GM11168 (cell line): ENCODE measurements around the gene NBAS.

ENCODE experiments used
- in situ Hi-C: fragments of 300-500 bp; cut with MboI; formaldehyde crosslinking; loops from one replicate; pipeline ENCODE4 v1.12.0; 2022; ENCODE audit warnings: low sequenced_read_pairs; ENCODE audit not compliant: unreplicated experiment

NBAS gene

DNA sequence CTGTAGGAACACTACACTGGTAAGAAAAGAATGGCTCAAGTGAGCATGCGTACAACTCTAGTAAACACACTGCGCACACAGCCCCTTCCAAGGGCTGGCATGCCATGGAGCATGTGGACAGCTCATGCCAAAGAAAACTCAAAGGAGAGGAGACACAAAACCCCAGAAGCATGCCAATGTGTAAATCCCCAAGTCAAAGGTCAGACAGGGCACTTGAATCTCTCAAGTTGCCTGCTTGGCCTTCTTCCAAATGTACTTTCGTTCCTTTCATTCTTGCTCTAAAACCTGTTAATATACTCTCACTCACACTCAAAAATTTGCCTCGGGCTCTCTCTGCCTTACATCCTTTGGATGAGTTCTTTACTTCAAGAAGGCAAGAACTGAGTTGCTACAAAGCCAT lies 365.3 kb downstream of the NBAS start:
- in situ Hi-C loops: no loop called here

DNA sequence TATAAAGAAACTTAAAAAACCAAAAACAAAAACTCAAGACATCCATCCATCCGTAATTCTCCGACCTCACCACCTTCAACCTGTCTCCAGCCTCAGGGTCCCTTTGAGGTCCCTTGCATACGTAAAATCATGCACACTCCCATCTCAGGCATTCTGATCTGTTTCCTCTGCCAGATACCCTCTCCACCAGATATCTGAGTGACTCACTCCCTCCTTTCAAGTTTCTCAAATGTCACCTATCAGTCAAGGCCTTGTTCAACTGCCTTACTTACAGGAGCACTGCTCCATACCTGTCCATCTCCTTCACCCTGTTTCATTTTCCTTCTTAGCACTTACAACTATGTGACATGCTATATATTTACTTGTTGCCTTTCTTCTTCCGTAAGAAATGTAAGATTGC lies 369.3 kb downstream of the NBAS start:
- in situ Hi-C loops: no loop called here

DNA sequence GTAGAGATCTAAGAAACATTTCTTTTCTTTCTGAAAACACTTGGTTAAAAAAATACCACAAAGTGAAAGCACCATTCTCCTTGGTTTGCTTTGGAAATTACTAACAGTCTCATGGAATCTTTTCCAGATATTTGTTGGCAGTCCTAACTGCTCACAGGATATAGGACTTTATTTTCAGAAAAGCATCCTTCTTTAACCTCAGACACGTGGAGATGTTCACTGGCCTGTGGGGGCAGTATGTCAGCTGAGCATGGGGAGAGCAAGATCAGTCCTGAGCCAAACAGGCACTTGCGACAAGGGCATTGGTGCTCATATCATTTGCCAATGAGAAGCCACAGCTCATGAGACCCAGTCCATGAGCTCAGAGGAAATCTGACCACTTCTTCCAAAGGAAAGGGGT lies 371.9 kb downstream of the NBAS start:
- in situ Hi-C loops: no loop called here

DNA sequence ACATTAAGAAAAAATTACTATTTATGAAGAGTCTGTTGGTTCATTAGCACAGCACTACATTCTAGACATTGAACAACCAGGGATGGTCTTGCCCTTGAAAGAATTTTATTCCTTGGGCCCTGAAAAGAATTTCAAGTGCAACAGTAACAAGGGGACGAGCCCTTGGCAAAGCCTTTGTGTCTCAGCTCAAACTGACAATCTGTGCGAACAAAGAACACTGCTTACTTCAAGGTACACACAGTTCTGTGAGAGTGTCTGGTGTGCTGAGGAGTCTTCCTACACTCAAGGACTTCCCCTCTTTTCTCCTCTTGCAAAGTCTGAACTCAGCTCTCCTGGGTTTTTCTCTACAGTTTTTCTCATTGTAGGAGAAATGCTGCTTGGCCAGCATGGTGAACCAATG lies 373.4 kb downstream of the NBAS start:
- in situ Hi-C loops: no loop called here

DNA sequence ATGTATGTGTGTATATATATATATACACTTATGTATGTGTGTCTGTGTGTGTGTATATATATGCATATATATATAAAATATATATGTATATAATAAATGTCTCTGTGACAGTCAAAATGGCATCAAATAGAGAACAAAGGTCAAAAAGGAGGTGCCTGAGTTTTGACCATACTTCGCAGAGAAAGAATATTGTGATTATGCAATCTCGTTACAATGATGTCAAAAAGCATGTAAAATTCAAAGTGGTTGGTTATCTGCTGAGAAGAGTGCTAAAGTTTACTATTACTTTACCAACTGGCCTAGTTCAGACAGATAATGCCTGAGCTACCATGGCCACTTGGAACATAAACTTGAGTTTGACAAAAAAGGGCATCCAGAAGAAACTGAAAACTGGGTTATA lies 375.0 kb downstream of the NBAS start:
- in situ Hi-C loops: no loop called here

DNA sequence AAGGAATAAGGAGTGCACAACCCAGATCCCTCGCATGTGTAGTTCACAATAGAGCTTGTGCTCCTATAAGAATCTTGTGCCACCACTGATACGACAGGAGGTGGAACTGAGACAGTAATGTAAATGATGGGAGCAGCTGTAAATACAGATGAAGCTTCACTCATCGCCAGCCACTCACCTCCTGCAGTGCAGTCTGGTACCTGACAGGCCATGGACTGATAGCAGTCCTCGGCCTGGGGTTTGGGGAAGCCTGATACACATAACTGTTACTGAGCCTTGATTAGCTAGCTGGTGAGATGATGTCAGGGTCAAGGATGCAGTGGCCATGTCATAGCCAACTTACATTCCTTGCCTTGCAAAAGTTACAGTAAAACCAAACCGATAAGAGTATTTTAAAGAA lies 376.6 kb downstream of the NBAS start:
- in situ Hi-C loops: no loop called here

DNA sequence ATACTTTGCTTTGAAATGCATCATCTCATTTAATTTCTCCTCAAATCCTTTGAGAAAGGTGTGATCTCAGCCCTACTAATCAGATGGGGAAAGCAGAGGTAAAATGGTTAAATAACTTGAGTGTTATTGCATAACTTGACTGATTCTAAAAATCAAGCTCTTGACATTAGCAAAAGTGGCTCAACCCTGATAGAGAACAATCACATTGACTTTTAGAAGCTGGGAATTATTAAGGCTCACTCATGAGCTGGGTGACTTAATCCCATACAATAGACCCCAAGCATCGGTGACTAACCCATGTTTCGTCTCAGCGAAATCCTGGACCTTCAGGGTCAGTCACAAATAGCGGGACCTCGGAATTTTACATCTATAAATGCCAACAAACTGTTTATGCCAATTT lies 378.9 kb downstream of the NBAS start:
- in situ Hi-C loops: no loop called here

DNA sequence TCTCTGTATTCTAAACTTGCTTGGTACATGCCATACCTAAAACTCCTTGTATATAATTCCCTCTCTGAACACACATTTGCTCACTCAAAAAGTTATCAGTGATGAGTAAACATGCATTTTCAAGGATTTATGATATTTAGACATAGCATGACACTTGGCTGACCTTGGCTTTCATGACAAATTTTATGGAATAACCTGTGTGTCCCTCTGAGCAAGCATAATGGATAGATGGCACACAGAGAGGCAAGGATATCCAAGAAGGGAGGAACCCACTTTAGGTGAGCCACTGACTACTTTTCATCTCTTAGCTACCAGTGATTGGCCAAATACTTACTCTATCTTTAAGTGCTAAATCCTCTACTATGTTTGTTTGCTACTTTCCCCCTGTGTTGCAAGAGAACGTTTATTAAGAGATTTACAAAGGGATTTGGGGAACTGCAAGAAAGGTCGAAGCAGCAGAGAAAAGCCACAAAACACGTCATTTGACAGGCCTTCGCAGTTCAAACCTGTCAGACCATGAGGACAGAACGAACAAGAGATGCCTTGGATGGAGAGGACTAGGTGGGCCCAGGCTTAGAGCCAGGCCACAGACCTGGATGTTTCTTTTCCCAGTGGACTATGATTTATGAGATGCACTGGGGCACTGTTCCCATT lies 379.9 kb downstream of the NBAS start:
- in situ Hi-C loops: no loop called here

DNA sequence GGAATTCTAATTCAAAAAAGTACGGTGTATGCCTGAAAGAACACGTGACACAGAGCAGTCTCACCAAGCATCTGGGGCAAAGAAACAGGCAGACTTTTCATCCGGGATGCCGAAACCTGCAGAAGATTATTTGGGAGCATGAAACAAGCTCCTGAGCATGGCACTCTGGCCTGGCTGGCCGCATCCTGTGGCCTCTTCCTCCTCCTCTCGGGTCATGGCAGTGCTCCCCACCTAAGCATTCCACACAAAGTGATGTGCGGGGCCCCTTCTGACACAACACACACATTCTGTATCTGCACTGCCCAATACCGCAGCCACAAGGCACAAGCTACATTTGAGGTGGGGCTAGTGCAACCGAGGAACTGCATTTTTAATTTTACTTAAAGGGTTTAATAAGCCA lies 380.8 kb downstream of the NBAS start:
- in situ Hi-C loops: no loop called here

DNA sequence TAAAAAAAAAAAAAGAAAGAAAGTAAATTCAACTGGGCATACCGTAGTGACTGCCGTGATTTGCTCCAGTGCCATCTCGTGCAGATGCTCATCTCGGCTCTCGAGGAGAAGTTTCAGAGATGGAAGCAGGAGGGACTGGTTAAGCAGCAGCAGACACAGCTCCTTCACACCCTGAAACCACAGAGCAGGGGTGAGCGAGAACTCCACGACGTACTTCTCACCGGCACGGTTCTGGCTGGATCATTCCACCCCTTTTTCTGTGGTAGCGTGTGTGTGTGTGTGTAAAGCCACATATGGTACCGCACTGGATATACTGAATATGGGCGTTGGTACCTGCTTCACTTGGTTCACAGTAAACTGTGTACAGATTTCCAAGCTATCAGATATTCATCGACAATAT lies 382.2 kb downstream of the NBAS start:
- in situ Hi-C loops: no loop called here

DNA sequence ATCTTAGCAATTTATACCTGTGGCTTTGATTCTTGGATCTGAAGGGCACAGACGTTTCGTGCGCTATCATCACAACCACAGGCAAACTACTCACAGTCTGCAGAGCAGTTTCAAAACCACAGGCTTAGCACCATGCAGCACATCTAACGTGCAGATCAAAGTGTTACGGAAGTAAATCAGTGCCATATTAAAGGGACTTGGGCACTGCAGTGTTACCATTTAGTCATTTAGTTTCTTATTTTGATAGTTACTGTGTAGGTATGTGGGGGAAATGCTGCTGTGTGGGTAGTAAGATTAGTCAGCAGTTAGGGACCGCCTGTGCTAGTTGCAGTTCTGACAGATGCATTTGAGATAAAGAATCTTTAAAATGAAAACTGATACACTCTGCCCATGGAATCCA lies 384.0 kb downstream of the NBAS start:
- in situ Hi-C loops: no loop called here

DNA sequence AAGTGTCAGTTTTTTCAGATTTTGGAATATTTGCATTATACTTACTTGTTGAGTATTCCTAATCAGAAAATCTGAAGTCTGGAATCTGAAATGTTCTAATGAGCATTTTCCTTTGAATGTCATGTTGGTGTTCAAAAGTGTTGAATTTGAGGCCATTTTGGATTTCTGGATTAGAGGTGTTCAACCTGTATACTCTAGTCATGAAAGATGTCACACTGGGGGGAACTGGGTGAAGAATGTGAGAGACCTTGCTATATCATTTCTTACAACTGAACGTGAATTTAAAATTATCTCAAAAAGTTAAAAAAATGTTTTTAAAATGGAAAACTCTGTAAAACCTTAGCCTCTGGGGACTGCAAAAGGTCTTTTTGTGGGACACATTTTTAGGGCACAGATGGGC lies 384.5 kb downstream of the NBAS start:
- in situ Hi-C loops: no loop called here

DNA sequence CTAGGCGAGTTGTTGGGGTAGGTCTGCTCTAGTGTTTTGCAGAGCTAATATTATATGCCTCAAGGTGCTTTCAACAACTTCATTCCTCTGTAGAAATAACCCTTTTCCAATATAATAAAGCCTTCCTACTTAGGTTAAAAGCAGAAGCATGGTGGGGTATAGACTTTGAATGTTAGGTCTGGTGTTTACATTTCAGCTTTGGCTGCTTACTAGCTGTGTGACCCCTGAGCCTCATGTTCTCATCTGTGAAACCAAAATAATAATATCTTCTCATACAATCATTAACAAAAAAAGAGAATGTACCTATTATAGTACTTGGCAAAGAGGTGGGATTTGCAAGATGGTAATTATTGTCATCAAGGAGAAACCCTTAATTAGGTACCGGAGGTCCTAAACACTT lies 386.6 kb downstream of the NBAS start:
- in situ Hi-C loops: no loop called here

DNA sequence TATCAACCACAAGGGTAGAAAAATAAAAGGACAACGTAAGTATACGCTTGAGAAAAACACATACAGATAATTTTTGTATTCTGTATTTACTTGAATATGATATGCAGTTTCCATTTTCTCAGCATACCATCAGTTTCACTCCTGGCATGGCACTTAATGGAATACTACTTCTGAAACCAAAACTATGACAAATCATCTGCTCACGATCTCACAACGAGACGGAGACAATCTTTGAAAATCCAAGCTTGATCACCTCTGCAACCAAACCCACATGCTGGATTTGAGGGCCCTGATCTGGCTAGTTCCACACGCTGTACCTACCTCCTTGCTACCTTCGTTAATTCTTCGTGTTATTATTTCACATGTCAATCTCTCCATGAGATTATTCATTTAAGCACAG lies 387.6 kb downstream of the NBAS start:
- in situ Hi-C loops: no loop called here

DNA sequence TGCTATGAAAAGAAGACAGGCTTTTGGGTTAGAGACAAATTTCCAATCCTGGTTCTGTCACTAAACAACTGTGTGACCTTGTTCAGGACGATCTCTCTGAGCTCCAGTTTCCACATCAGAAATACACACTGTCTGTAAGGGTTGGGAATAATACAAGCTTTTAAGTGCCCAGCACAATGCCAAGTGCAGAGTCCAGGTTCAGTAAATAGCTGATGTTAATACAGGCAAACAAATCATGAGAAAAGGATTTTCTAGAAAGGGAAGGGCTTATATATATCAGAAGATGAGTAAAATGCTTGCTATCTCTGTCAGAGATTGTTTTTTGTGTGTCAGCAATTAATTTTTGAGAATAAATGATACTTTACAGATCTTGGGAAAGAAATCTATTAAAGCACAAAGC lies 388.3 kb downstream of the NBAS start:
- in situ Hi-C loops: no loop called here

DNA sequence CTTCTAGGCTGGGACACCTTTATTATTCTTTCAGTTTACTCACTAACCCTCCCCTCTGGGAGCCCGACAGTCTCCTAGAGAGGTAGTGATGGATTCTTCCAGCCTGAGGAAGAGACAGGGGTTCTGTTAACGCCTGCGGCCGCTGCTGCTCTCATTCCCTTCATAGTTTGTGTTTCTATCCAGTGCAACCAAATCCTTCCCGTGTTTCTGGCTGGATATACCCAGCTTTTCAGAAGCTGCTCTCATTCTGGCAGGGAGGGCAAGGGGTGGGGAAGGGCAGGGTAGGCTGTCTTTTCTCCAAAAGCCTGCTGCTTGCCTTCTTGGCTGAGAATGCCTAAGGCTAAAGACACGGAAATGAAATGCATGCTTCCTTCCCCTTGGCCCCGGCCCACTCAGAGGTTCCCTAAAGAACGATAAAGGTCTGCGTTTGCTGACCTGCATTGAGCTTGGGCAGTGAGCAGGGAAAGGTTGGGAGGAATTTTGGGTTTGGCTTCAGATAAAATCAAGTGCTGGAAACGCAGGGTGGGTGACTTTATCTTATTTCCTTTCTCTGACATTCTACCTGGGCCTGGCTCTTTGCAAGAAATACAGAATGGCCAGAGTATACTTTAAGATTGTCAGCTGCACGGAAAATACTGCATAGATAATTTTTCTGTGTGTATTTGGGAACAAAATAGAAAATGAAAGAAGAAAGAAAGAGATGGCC lies 390.9 kb downstream of the NBAS start:
- in situ Hi-C loops: no loop called here

DNA sequence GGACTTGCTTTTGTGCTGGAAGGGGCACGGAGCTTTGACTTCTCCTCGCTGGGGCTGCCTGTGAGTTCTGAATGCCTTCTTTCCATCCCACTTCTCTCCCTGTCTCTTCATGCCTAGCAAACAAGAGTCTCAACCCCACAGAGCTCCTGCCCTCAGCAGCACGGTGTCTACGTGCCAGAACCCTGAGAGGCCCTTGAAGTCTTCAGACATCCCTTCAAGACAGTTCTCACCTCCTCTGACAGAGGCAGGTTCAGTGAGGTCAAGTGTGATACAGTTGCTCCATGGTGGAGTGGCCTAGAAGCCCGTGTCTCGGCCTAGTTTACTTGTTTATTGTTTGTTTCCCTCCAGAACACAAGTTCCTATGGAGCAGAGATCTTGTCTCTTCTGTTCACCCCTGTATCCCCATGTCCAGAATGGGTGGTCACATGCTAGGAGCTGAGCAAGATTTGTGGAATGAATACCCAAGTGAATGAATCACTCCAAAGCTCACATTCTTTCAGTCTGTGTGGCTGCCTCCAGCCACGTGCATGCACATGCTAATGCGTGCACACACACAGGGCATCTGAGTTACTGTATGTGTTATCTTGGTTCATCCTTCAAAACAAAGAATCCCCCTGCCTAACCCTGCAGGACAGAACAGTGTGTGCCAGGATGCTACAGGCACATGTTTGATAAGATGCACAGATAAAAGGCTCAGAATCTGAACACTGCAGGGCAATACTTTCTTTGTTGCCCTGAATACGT lies 391.6 kb downstream of the NBAS start:
- in situ Hi-C loops: no loop called here

DNA sequence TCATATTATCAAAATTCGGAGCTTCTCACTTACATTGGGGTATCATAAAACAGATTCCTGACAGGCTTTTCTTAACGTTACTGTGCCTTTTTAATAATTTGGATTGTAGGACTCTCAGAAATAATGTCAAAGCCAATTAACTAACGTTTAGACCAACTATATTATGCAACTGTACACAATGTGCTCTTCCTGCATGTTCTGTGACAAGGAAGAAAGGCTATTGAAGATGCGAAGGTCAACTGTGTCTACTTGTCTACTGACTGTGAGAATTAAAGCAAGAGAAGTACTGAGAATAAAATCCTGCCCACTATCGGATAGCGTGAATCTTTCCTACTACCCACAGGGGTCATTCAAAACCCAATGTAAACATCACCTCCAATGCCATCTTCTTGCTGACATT lies 393.0 kb downstream of the NBAS start:
- in situ Hi-C loops: no loop called here

DNA sequence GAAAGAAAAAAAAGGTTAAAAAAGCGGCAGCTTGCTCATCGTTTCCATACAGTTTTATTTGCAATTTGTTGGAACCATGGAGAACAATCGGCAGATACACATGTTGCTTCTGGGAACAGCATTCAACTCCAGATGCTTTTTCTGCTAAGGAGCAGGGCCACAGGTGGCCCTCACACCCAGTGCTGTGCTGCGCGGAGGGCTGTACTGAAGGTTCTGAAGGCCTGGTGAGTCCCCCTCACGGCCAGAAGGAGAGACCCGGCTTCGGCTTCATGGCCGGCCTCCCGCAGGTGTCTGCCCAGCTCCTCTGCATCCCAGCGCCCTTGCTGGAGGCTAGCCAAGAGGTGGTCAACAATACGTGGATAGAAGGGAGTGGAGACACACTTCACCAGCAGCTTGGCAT lies 394.3 kb downstream of the NBAS start:
- in situ Hi-C loops: no loop called here

DNA sequence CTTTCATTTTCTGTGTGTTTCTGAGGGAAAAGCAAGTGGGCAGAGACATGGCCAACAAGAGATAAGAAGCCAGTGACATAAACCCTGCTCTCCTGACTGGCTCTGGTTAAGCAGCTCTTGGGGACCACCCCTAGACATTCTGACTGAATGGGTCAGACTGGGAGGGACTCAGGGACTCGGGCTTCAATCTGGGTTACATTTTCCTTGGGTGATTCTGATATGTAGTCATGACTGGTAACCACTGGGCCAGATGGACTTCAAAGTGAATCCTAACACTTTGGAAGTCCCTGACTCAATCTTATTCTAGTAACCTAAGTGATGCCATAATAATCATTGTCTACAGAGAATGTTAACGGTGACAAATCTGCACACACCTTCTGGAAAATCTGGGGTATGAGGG lies 397.8 kb downstream of the NBAS start:
- in situ Hi-C loops: no loop called here

DNA sequence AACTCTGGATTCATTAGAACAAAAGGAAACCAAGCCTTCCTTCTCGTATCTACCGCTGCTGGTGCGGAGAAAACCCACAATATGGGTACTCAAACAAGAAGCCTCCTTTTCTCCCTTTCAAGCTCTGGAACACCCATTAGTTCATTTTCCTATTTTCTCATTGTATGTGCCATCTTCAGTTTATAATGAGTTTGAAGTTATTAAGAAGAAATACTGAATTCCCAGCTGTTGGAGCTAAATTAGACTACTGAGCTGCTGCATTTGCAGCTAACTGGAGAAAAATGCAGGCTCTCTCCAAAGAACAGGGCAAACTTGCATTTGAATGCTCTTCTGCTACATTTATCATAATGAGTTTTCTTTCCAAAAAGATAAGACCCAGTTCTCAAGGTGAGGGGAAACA lies 398.5 kb downstream of the NBAS start:
- in situ Hi-C loops: no loop called here
